Measurements from ENCODE around the gene CLRN1. TPM values are rescaled to one million over a fixed set of nuclear protein-coding genes. Genes with fewer than 3 reads are reported as not detected.
A peak's percentile ranks its signal among the peaks of the same experiment; 100 is the strongest.

The CLRN1 gene
- total RNA-seq, result not detected
- long read RNA-seq, donor 1, result 0 reads
- long read RNA-seq, donor 2, result 0 reads

- DNase-seq (peak in 1 of 3 donors; percentile 6), ATAC-seq (no peak)
- H3K36me3 ChIP-seq (ENCODE audit: low read depth), result no peaks in the 10 kb centered on the region
- no peak for TF ChIP-seq CTCF (IDR thresholded peaks at IDR 0.05)
- no peaks in the 10 kb centered on the region for H3K4me1 ChIP-seq (ENCODE audit: low read depth)
- no peaks in the 10 kb centered on the region for H3K9me3 ChIP-seq
- intact Hi-C loops (cut with DNase I, micrococcal nuclease), result no loop called here
- H3K4me3 ChIP-seq, result no peak within 1 kb of the TSS
These were observed at the start of gene CLRN1 for GRCh38 chr3:150972366-150973071. Gene CLRN1, minus strand, starts transcription at chr3:150972727. Its CDS starts 19 bp downstream, at chr3:150972708.

GRCh38 chr3:151016478-151016795 is 43.9 kb upstream of the CLRN1 start:
- no peaks in the 10 kb centered on the region for H3K9me3 ChIP-seq
- ATAC-seq (no peak), DNase-seq (no peak)
- TF ChIP-seq CTCF (IDR thresholded peaks at IDR 0.05), result no peak
- no peak overlapping the region for H3K4me3 ChIP-seq
- intact Hi-C loops (cut with DNase I, micrococcal nuclease), result no loop called here
- H3K4me1 ChIP-seq (ENCODE audit: low read depth), result no peaks in the 10 kb centered on the region
- H3K36me3 ChIP-seq (ENCODE audit: low read depth), result no peaks in the 10 kb centered on the region

- Histone ChIP-seq H3K4me3 (no peak overlapping the region), H3K9me3 (no peaks in the 10 kb centered on the region), H3K4me1 (ENCODE audit: low read depth) (no peaks in the 10 kb centered on the region), H3K36me3 (ENCODE audit: low read depth) (no peaks in the 10 kb centered on the region)
- intact Hi-C loops (cut with DNase I, micrococcal nuclease), result no loop called here
- TF ChIP-seq CTCF (IDR thresholded peaks at IDR 0.05), result no peak
- no peak for ATAC-seq
- DNase-seq, result no peak
These were observed 43.4 kb upstream of the CLRN1 start for GRCh38 chr3:151015767-151016477.

GRCh38 chr3:151015181-151015580 is 42.7 kb upstream of the CLRN1 start:
- intact Hi-C loops (cut with DNase I, micrococcal nuclease), result no loop called here
- TF ChIP-seq CTCF (IDR thresholded peaks at IDR 0.05), result no peak
- ATAC-seq, result no peak
- Histone ChIP-seq H3K4me3 (no peak overlapping the region), H3K9me3 (no peaks in the 10 kb centered on the region), H3K4me1 (ENCODE audit: low read depth) (no peaks in the 10 kb centered on the region), H3K36me3 (ENCODE audit: low read depth) (no peaks in the 10 kb centered on the region)
- no peak for DNase-seq

- no peak for DNase-seq
- TF ChIP-seq CTCF (IDR thresholded peaks at IDR 0.05), result no peak
These were observed 42.0 kb upstream of the CLRN1 start for GRCh38 chr3:151014501-151015018.

More at GRCh38 chr3:151014501-151015018, 42.0 kb upstream of the CLRN1 start:
- Histone ChIP-seq H3K4me1 (ENCODE audit: low read depth) (no peaks in the 10 kb centered on the region), H3K4me3 (no peak overlapping the region), H3K36me3 (ENCODE audit: low read depth) (no peaks in the 10 kb centered on the region), H3K9me3 (no peaks in the 10 kb centered on the region)
- no peak for ATAC-seq
- intact Hi-C loops (cut with DNase I, micrococcal nuclease), result no loop called here

All from mucosa of descending colon (tissue), 3 donors.